ENCODE measurements around the gene MEGF11.

MEGF11 gene

GRCh38 chr15:66180531-66181097 lies 72.9 kb downstream of the MEGF11 start:
- Histone ChIP-seq H3K27ac (ENCODE audit: low read length) (no peak overlapping the region), H3K27me3 (ENCODE audit: low read depth, low read length) (no peaks in the 10 kb centered on the region), H3K4me1 (ENCODE audit: control insufficient read depth in 1 of 2, insufficient read depth in 2 of 2, low read length in 2 of 2) (peaks cover 0 to 4% of the 10 kb centered on the region in 2 donors), H3K36me3 (ENCODE audit: control insufficient read depth in 1 of 2, insufficient read depth in 2 of 2, low read length in 2 of 2) (no peaks in the 10 kb centered on the region), H3K4me3 (ENCODE audit: low read depth in 1 of 2, low read length in 2 of 2) (no peak overlapping the region), H3K9me3 (ENCODE audit: control insufficient read depth in 1 of 2, low read length in 2 of 2) (no peaks in the 10 kb centered on the region)

DNA sequence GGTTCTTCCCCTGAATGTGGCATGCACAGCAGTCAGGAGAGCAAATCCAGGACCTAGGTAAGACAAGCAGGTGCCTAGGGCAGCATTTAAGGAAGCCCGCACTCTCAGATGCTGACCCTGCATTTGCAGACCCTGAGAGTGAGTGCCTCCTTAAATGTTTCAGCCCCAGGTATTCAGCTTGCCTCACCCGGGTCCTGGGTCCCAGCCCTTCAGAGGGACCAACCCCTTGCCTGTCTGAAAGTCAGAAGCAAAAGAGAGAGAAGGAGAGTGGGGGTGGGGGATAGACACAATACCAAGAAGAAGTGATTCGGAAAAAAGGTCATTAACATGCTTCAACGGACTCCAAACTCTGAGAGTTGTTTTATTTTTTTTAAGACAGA lies 75.0 kb downstream of the MEGF11 start:
- Histone ChIP-seq H3K4me1 (ENCODE audit: control insufficient read depth in 1 of 2, insufficient read depth in 2 of 2, low read length in 2 of 2) (peaks cover 0 to 4% of the 10 kb centered on the region in 2 donors), H3K27ac (ENCODE audit: low read length) (no peak overlapping the region), H3K4me3 (ENCODE audit: low read depth in 1 of 2, low read length in 2 of 2) (no peak overlapping the region), H3K36me3 (ENCODE audit: control insufficient read depth in 1 of 2, insufficient read depth in 2 of 2, low read length in 2 of 2) (no peaks in the 10 kb centered on the region), H3K9me3 (ENCODE audit: control insufficient read depth in 1 of 2, low read length in 2 of 2) (no peaks in the 10 kb centered on the region), H3K27me3 (ENCODE audit: low read depth, low read length) (no peaks in the 10 kb centered on the region)

GRCh38 chr15:66172324-66172980 lies 81.1 kb downstream of the MEGF11 start:
- no peaks in the 10 kb centered on the region for H3K4me1 ChIP-seq (ENCODE audit: control insufficient read depth in 1 of 2, insufficient read depth in 2 of 2, low read length in 2 of 2)
- no peaks in the 10 kb centered on the region for H3K27me3 ChIP-seq (ENCODE audit: low read depth, low read length)
- no peak overlapping the region for H3K4me3 ChIP-seq (ENCODE audit: low read depth in 1 of 2, low read length in 2 of 2)
- no peak overlapping the region for H3K27ac ChIP-seq (ENCODE audit: low read length)
- H3K36me3 ChIP-seq (ENCODE audit: control insufficient read depth in 1 of 2, insufficient read depth in 2 of 2, low read length in 2 of 2): no peaks in the 10 kb centered on the region
- H3K9me3 ChIP-seq (ENCODE audit: control insufficient read depth in 1 of 2, low read length in 2 of 2): no peaks in the 10 kb centered on the region

DNA sequence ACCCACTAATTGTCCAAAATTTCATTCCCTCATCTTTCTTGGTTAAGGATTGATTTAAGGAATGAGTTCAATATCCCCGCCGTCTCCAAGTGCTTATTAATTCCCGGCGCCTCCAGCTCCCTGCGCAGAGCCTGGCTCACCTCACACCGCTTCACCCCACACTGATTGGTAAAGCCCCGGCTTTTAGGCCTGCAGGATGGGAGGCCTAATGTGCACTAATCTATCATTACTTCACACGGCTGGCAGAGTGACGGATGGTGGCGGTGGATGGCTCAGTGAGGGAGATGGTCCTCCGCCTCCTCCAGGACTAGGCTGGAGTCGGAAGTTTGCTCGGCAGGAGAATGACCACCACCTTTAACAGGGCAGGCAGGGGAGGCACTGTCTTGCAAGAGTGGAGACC lies 81.7 kb downstream of the MEGF11 start:
- Histone ChIP-seq H3K27ac (ENCODE audit: low read length) (no peak overlapping the region), H3K27me3 (ENCODE audit: low read depth, low read length) (no peaks in the 10 kb centered on the region), H3K4me3 (ENCODE audit: low read depth in 1 of 2, low read length in 2 of 2) (no peak overlapping the region), H3K36me3 (ENCODE audit: control insufficient read depth in 1 of 2, insufficient read depth in 2 of 2, low read length in 2 of 2) (no peaks in the 10 kb centered on the region), H3K9me3 (ENCODE audit: control insufficient read depth in 1 of 2, low read length in 2 of 2) (no peaks in the 10 kb centered on the region), H3K4me1 (ENCODE audit: control insufficient read depth in 1 of 2, insufficient read depth in 2 of 2, low read length in 2 of 2) (no peaks in the 10 kb centered on the region)

- H3K4me1 ChIP-seq (ENCODE audit: control insufficient read depth in 1 of 2, insufficient read depth in 2 of 2, low read length in 2 of 2): no peaks in the 10 kb centered on the region
- no peak overlapping the region for H3K4me3 ChIP-seq (ENCODE audit: low read depth in 1 of 2, low read length in 2 of 2)
- H3K36me3 ChIP-seq (ENCODE audit: control insufficient read depth in 1 of 2, insufficient read depth in 2 of 2, low read length in 2 of 2): no peaks in the 10 kb centered on the region
- H3K27ac ChIP-seq (ENCODE audit: low read length): no peak overlapping the region
- H3K27me3 ChIP-seq (ENCODE audit: low read depth, low read length): no peaks in the 10 kb centered on the region
- no peaks in the 10 kb centered on the region for H3K9me3 ChIP-seq (ENCODE audit: control insufficient read depth in 1 of 2, low read length in 2 of 2)
Observed at GRCh38 chr15:66170716-66171115, 82.8 kb downstream of the MEGF11 start.

- Histone ChIP-seq H3K27ac (ENCODE audit: low read length) (no peak overlapping the region), H3K27me3 (ENCODE audit: low read depth, low read length) (no peaks in the 10 kb centered on the region), H3K36me3 (ENCODE audit: control insufficient read depth in 1 of 2, insufficient read depth in 2 of 2, low read length in 2 of 2) (no peaks in the 10 kb centered on the region), H3K9me3 (ENCODE audit: control insufficient read depth in 1 of 2, low read length in 2 of 2) (no peaks in the 10 kb centered on the region), H3K4me3 (ENCODE audit: low read depth in 1 of 2, low read length in 2 of 2) (no peak overlapping the region), H3K4me1 (ENCODE audit: control insufficient read depth in 1 of 2, insufficient read depth in 2 of 2, low read length in 2 of 2) (no peaks in the 10 kb centered on the region)
Observed at GRCh38 chr15:66170042-66170441, 83.5 kb downstream of the MEGF11 start.

GRCh38 chr15:66169625-66170024 lies 83.9 kb downstream of the MEGF11 start:
- Histone ChIP-seq H3K9me3 (ENCODE audit: control insufficient read depth in 1 of 2, low read length in 2 of 2) (no peaks in the 10 kb centered on the region), H3K27ac (ENCODE audit: low read length) (no peak overlapping the region)

GRCh38 chr15:66169023-66169422 lies 84.5 kb downstream of the MEGF11 start:
- Histone ChIP-seq H3K27me3 (ENCODE audit: low read depth, low read length) (no peaks in the 10 kb centered on the region), H3K27ac (ENCODE audit: low read length) (no peak overlapping the region), H3K36me3 (ENCODE audit: control insufficient read depth in 1 of 2, insufficient read depth in 2 of 2, low read length in 2 of 2) (no peaks in the 10 kb centered on the region), H3K9me3 (ENCODE audit: control insufficient read depth in 1 of 2, low read length in 2 of 2) (no peaks in the 10 kb centered on the region), H3K4me1 (ENCODE audit: control insufficient read depth in 1 of 2, insufficient read depth in 2 of 2, low read length in 2 of 2) (no peaks in the 10 kb centered on the region), H3K4me3 (ENCODE audit: low read depth in 1 of 2, low read length in 2 of 2) (no peak overlapping the region)

More at GRCh38 chr15:66169625-66170024, 83.9 kb downstream of the MEGF11 start:
- Histone ChIP-seq H3K4me3 (ENCODE audit: low read depth in 1 of 2, low read length in 2 of 2) (no peak overlapping the region), H3K36me3 (ENCODE audit: control insufficient read depth in 1 of 2, insufficient read depth in 2 of 2, low read length in 2 of 2) (no peaks in the 10 kb centered on the region), H3K27me3 (ENCODE audit: low read depth, low read length) (no peaks in the 10 kb centered on the region), H3K4me1 (ENCODE audit: control insufficient read depth in 1 of 2, insufficient read depth in 2 of 2, low read length in 2 of 2) (no peaks in the 10 kb centered on the region)

DNA sequence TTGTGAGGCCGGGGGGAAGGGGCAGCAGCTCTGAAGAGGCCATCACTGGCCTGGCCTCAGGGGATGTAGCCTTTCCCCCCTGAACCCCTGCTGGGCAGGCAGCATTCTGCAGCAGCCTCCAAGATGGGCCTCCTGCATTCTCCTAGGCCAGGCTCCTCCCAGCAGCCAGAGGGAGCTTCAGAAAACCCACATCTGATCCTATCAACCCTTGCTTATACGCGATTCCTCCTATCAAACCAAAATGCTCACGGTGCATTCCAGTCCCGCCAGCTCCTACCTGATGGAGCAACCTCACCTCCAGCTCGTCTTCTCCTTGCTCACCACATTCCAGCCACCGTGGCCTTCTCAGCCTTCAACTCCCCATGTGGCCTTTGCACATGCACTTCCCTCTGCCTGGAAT lies 85.7 kb downstream of the MEGF11 start:
- H3K4me1 ChIP-seq (ENCODE audit: control insufficient read depth in 1 of 2, insufficient read depth in 2 of 2, low read length in 2 of 2): no peaks in the 10 kb centered on the region
- H3K4me3 ChIP-seq (ENCODE audit: low read depth in 1 of 2, low read length in 2 of 2): no peak overlapping the region
- H3K27ac ChIP-seq (ENCODE audit: low read length): no peak overlapping the region
- no peaks in the 10 kb centered on the region for H3K27me3 ChIP-seq (ENCODE audit: low read depth, low read length)
- no peaks in the 10 kb centered on the region for H3K9me3 ChIP-seq (ENCODE audit: control insufficient read depth in 1 of 2, low read length in 2 of 2)
- no peaks in the 10 kb centered on the region for H3K36me3 ChIP-seq (ENCODE audit: control insufficient read depth in 1 of 2, insufficient read depth in 2 of 2, low read length in 2 of 2)

GRCh38 chr15:66165856-66166255 lies 87.7 kb downstream of the MEGF11 start:
- Histone ChIP-seq H3K4me3 (ENCODE audit: low read depth in 1 of 2, low read length in 2 of 2) (no peak overlapping the region), H3K4me1 (ENCODE audit: control insufficient read depth in 1 of 2, insufficient read depth in 2 of 2, low read length in 2 of 2) (no peaks in the 10 kb centered on the region), H3K36me3 (ENCODE audit: control insufficient read depth in 1 of 2, insufficient read depth in 2 of 2, low read length in 2 of 2) (no peaks in the 10 kb centered on the region), H3K27ac (ENCODE audit: low read length) (no peak overlapping the region), H3K27me3 (ENCODE audit: low read depth, low read length) (no peaks in the 10 kb centered on the region), H3K9me3 (ENCODE audit: control insufficient read depth in 1 of 2, low read length in 2 of 2) (no peaks in the 10 kb centered on the region)

- Histone ChIP-seq H3K4me1 (ENCODE audit: control insufficient read depth in 1 of 2, insufficient read depth in 2 of 2, low read length in 2 of 2) (no peaks in the 10 kb centered on the region), H3K9me3 (ENCODE audit: control insufficient read depth in 1 of 2, low read length in 2 of 2) (no peaks in the 10 kb centered on the region), H3K4me3 (ENCODE audit: low read depth in 1 of 2, low read length in 2 of 2) (no peak overlapping the region), H3K36me3 (ENCODE audit: control insufficient read depth in 1 of 2, insufficient read depth in 2 of 2, low read length in 2 of 2) (no peaks in the 10 kb centered on the region), H3K27me3 (ENCODE audit: low read depth, low read length) (no peaks in the 10 kb centered on the region), H3K27ac (ENCODE audit: low read length) (no peak overlapping the region)
Observed at GRCh38 chr15:66164788-66165187, 88.8 kb downstream of the MEGF11 start.

GRCh38 chr15:66163553-66163952 lies 90.0 kb downstream of the MEGF11 start:
- H3K9me3 ChIP-seq (ENCODE audit: control insufficient read depth in 1 of 2, low read length in 2 of 2): no peaks in the 10 kb centered on the region
- no peak overlapping the region for H3K27ac ChIP-seq (ENCODE audit: low read length)
- H3K4me3 ChIP-seq (ENCODE audit: low read depth in 1 of 2, low read length in 2 of 2): no peak overlapping the region
- no peaks in the 10 kb centered on the region for H3K36me3 ChIP-seq (ENCODE audit: control insufficient read depth in 1 of 2, insufficient read depth in 2 of 2, low read length in 2 of 2)
- no peaks in the 10 kb centered on the region for H3K4me1 ChIP-seq (ENCODE audit: control insufficient read depth in 1 of 2, insufficient read depth in 2 of 2, low read length in 2 of 2)
- no peaks in the 10 kb centered on the region for H3K27me3 ChIP-seq (ENCODE audit: low read depth, low read length)
